Measurements from ENCODE around the gene CALHM5. TPM values are rescaled to one million over a fixed set of nuclear protein-coding genes. Genes with fewer than 3 reads are reported as not detected.
"Not testable (repeated sequence)": the region's sequence is repeated elsewhere in the genome, so short reads cannot be mapped to it uniquely, and the experiment has no call there.

CALHM5 gene
- total RNA-seq, 1 experiment from 2014 or later, result not detected

GRCh38 chr6:116492331-116493067 is 18.9 kb upstream of the CALHM5 start:
- no peak overlapping the region for H3K27ac ChIP-seq
- no peaks in the 10 kb centered on the region for H3K9me3 ChIP-seq (ENCODE audit: insufficient read depth, low read depth)
- no peak overlapping the region for H3K4me2 ChIP-seq
- TF ChIP-seq, protein P1, sequence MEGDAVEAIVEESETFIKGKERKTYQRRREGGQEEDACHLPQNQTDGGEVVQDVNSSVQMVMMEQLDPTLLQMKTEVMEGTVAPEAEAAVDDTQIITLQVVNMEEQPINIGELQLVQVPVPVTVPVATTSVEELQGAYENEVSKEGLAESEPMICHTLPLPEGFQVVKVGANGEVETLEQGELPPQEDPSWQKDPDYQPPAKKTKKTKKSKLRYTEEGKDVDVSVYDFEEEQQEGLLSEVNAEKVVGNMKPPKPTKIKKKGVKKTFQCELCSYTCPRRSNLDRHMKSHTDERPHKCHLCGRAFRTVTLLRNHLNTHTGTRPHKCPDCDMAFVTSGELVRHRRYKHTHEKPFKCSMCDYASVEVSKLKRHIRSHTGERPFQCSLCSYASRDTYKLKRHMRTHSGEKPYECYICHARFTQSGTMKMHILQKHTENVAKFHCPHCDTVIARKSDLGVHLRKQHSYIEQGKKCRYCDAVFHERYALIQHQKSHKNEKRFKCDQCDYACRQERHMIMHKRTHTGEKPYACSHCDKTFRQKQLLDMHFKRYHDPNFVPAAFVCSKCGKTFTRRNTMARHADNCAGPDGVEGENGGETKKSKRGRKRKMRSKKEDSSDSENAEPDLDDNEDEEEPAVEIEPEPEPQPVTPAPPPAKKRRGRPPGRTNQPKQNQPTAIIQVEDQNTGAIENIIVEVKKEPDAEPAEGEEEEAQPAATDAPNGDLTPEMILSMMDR (conservative IDR thresholded peaks at IDR 0.05), result no peak
- no peak for TF ChIP-seq EZH2 (IDR thresholded peaks at IDR 0.05; ENCODE audit: low read depth)
- H3K4me3 ChIP-seq, result no peak overlapping the region
- no peaks in the 10 kb centered on the region for H4K20me1 ChIP-seq (ENCODE audit: insufficient read depth)
- no peak overlapping the region for H2AFZ ChIP-seq
- ChIA-PET POLR2A (ENCODE audit: unreplicated experiment) (no interaction called here), CTCF (no interaction called here)
- no peaks in the 10 kb centered on the region for H3F3A ChIP-seq (ENCODE audit: insufficient read depth, low read depth)
- no peaks in the 10 kb centered on the region for H3K4me1 ChIP-seq (replicated peaks; ENCODE audit: insufficient read depth)
- H3K9me2 ChIP-seq (ENCODE audit: insufficient read depth), result no peaks in the 10 kb centered on the region
- no peaks in the 10 kb centered on the region for H3K27me3 ChIP-seq (ENCODE audit: insufficient read depth, low read depth)
- BruUV-seq (replicated peaks), result no TSS peak
- intact Hi-C loops (cut with micrococcal nuclease; ENCODE audit: unreplicated experiment), result no loop called here
- H3K36me3 ChIP-seq (ENCODE audit: low read depth), result no peaks in the 10 kb centered on the region
- DNase-seq, result no peak
- no peaks in the 10 kb centered on the region for H3K79me2 ChIP-seq (ENCODE audit: low read depth)

DNA sequence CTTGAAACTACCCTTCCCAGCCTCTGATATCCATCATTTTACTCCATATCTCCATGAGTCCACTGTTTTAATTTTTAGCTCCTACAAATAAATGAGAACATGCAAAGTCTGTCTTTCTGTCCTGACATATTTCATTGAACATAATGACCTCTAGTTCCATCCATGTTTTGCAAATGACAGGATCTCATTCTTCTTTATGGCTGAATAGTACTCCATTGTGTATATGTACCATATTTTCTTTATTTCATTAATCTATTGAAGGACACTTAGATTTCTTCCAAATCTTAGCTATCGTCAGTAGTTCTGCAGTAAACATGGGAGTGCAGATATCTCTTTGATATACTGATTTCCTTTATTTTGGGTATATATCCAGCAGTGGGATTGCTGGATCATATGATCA is 16.3 kb upstream of the CALHM5 start:
- H3K9me3 ChIP-seq (ENCODE audit: insufficient read depth, low read depth); POLR2A ChIA-PET (ENCODE audit: unreplicated experiment); H4K20me1 ChIP-seq (ENCODE audit: insufficient read depth); H2AFZ ChIP-seq; H3K27me3 ChIP-seq (ENCODE audit: insufficient read depth, low read depth); intact Hi-C loops (cut with micrococcal nuclease; ENCODE audit: unreplicated experiment); DNase-seq; H3K36me3 ChIP-seq (ENCODE audit: low read depth); H3K4me2 ChIP-seq; H3K79me2 ChIP-seq (ENCODE audit: low read depth); CTCF ChIA-PET; H3K4me1 ChIP-seq (replicated peaks; ENCODE audit: insufficient read depth); H3F3A ChIP-seq (ENCODE audit: insufficient read depth, low read depth); H3K27ac ChIP-seq; H3K9me2 ChIP-seq (ENCODE audit: insufficient read depth); BruUV-seq (replicated peaks); H3K4me3 ChIP-seq: not testable (repeated sequence)

DNA sequence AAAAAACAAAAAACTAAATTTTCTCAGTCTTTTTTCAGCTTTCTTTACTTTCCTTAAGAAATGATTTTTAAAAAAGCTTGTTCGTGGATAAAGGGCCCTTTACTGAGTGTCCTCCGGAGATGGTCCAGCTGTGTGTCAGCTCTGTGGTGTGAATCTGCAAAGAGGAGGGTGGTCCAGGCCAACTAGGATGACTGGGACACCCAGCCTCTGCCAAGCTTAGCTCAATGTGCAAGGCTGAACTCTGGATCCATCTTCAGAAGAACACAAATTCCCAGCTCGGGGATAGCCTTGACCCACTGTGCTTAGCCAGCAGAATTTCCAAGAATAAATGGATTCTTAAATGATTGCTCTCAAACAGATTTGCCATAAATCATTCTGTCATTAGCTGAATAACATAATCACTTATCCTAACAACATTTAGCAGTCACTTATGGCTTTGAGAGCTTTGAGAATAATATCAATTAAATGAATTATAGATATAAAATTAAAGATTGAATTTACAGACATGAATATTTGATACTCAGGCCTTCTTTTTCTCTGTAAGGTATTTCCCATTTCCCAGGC is 14.2 kb upstream of the CALHM5 start:
- Histone ChIP-seq H3K27ac (no peak overlapping the region), H4K20me1 (ENCODE audit: insufficient read depth) (no peaks in the 10 kb centered on the region), H3K9me3 (ENCODE audit: insufficient read depth, low read depth) (no peaks in the 10 kb centered on the region), H2AFZ (no peak overlapping the region), H3K9me2 (ENCODE audit: insufficient read depth) (no peaks in the 10 kb centered on the region), H3K4me1 (replicated peaks; ENCODE audit: insufficient read depth) (0 out of 2 replicates have a peak, but pooled peaks cover 8% of the 10 kb centered on the region), H3K4me3 (no peak overlapping the region), H3F3A (ENCODE audit: insufficient read depth, low read depth) (no peaks in the 10 kb centered on the region), H3K27me3 (ENCODE audit: insufficient read depth, low read depth) (no peaks in the 10 kb centered on the region), H3K4me2 (no peak overlapping the region), H3K79me2 (ENCODE audit: low read depth) (no peaks in the 10 kb centered on the region), H3K36me3 (ENCODE audit: low read depth) (no peaks in the 10 kb centered on the region)
- TF ChIP-seq EZH2 (IDR thresholded peaks at IDR 0.05; ENCODE audit: low read depth), result no peak
- TF ChIP-seq, protein P1 (conservative IDR thresholded peaks at IDR 0.05), result no peak
- intact Hi-C loops (cut with micrococcal nuclease; ENCODE audit: unreplicated experiment), result no loop called here
- ChIA-PET POLR2A (ENCODE audit: unreplicated experiment) (interaction anchor here (0.7 kb wide), 1 partner anchor 183 kb away, joined by 7 read pairs; no protein-coding TSS in a partner anchor), CTCF (no interaction called here)
- no peak for DNase-seq
- BruUV-seq (replicated peaks), result no TSS peak

All from PC-9 (cell line).